GM23338 (cell line): Measurements from ENCODE around the gene ORAI2. TPM values are rescaled to one million over a fixed set of nuclear protein-coding genes. Genes with fewer than 3 reads are reported as not detected.
"Not testable (repeated sequence)": the region's sequence is repeated elsewhere in the genome, so short reads cannot be mapped to it uniquely, and the experiment has no call there.

Experiments
- ATAC-seq: fragments of 200-7000 bp; cut with Tn5 transposase; 3 replicates; pipeline ENCODE4 v1.9.1; 2020
- DNase-seq: peaks from one replicate; pipeline ENCODE4 v3.0.0-alpha.2; 2015; ENCODE audit warnings: low spot score
- H2AFZ ChIP-seq: fragments of 200-600 bp; sonication (generic); 2 replicates; pipeline ENCODE4 v1.8.0; 2016; ENCODE audit warnings: antibody characterized with exemption, mild to moderate bottlenecking, moderate library complexity
- H3F3A ChIP-seq: fragments of 200-600 bp; sonication (generic); replicated peaks from 2 replicates; pipeline ENCODE4 v1.8.0; 2017; ENCODE audit warnings: antibody characterized with exemption, mixed run types, low read depth
- H3K27ac ChIP-seq: fragments of 200-600 bp; sonication (generic); 2 replicates; pipeline ENCODE4 v1.6.1; 2016; ENCODE audit warnings: low read depth
- H3K27me3 ChIP-seq: fragments of 200-600 bp; sonication (generic); 2 replicates; pipeline ENCODE4 v1.8.0; 2016; ENCODE audit warnings: mild to moderate bottlenecking, mixed run types, moderate library complexity; ENCODE audit not compliant: insufficient read depth
- H3K36me3 ChIP-seq: fragments of 200-600 bp; sonication (generic); 2 replicates; pipeline ENCODE4 v1.8.0; 2016; ENCODE audit warnings: mild to moderate bottlenecking; ENCODE audit not compliant: insufficient read depth
- H3K4me1 ChIP-seq: fragments of 200-600 bp; sonication (generic); 2 replicates; pipeline ENCODE4 v1.8.0; 2016; ENCODE audit warnings: mild to moderate bottlenecking, moderate library complexity; ENCODE audit not compliant: insufficient read depth
- H3K4me2 ChIP-seq: fragments of 200-600 bp; sonication (generic); 2 replicates; pipeline ENCODE4 v1.7.1; 2017; ENCODE audit warnings: mixed run types
- H3K4me3 ChIP-seq: fragments of 200-600 bp; sonication (generic); 2 replicates; pipeline ENCODE4 v1.6.1; 2016; ENCODE audit warnings: mixed run types
- H3K79me2 ChIP-seq: fragments of 200-600 bp; sonication (generic); replicated peaks from 2 replicates; pipeline ENCODE4 v1.8.0; 2017; ENCODE audit warnings: mild to moderate bottlenecking; ENCODE audit not compliant: insufficient read depth
- H3K9me2 ChIP-seq: fragments of 200-600 bp; sonication (generic); 2 replicates; pipeline ENCODE4 v1.8.0; 2017; ENCODE audit not compliant: insufficient read depth
- H4K20me1 ChIP-seq: fragments of 200-600 bp; sonication (generic); replicated peaks from 2 replicates; pipeline ENCODE4 v1.8.0; 2017; ENCODE audit warnings: mild to moderate bottlenecking; ENCODE audit not compliant: insufficient read depth
- H3K27ac Mint-ChIP-seq: 2 replicates; pipeline ENCODE4 v1.8.0; 2020; ENCODE audit warnings: inconsistent platforms, mild to moderate bottlenecking, moderate library complexity, mixed read lengths
- H3K27me3 Mint-ChIP-seq: 3 replicates; pipeline ENCODE4 v1.8.0; 2022; ENCODE audit warnings: low read depth, mild to moderate bottlenecking, moderate library complexity, mixed read lengths, inconsistent platforms; ENCODE audit not compliant: insufficient read depth, poor library complexity
- H3K36me3 Mint-ChIP-seq: 3 replicates; pipeline ENCODE4 v1.8.0; 2021; ENCODE audit warnings: low read depth, mild to moderate bottlenecking, inconsistent platforms, moderate library complexity, mixed read lengths
- H3K4me1 Mint-ChIP-seq: 3 replicates; pipeline ENCODE4 v1.8.0; 2020; ENCODE audit warnings: mild to moderate bottlenecking, inconsistent platforms, mixed read lengths
- H3K4me3 Mint-ChIP-seq: 3 replicates; pipeline ENCODE4 v1.8.0; 2021; ENCODE audit warnings: moderate library complexity, mild to moderate bottlenecking, inconsistent platforms, mixed read lengths
- H3K9me3 Mint-ChIP-seq: 3 replicates; pipeline ENCODE4 v1.8.0; 2020; ENCODE audit warnings: moderate library complexity, mild to moderate bottlenecking, inconsistent platforms, mixed read lengths
- CREB1 ChIP-seq: fragments of 250-450 bp; sonication (Bioruptor Pico); IDR thresholded peaks from 2 replicates; pipeline ENCODE4 v1.5.0; 2020; ENCODE audit warnings: low read depth, mild to moderate bottlenecking, moderate library complexity
- EZH2 ChIP-seq: fragments of 200-600 bp; sonication (generic); IDR thresholded peaks from one replicate; pipeline ENCODE4 v1.8.0; 2017; ENCODE audit warnings: antibody characterized with exemption, mild to moderate bottlenecking, low read depth; ENCODE audit not compliant: unreplicated experiment
- EZH2phosphoT487 ChIP-seq: fragments of 200-600 bp; sonication (generic); IDR thresholded peaks from one replicate; pipeline ENCODE4 v1.8.1; 2018; ENCODE audit warnings: antibody characterized with exemption; ENCODE audit not compliant: unreplicated experiment
- JUNB ChIP-seq: IDR thresholded peaks from one replicate; pipeline ENCODE4 v1.6.1; 2016; ENCODE audit warnings: antibody characterized with exemption; ENCODE audit not compliant: unreplicated experiment
- NANOG ChIP-seq: IDR thresholded peaks from 2 replicates; pipeline ENCODE4 v1.6.1; 2016; ENCODE audit warnings: antibody characterized with exemption, borderline replicate concordance
- POLR2AphosphoS5 ChIP-seq: IDR thresholded peaks from 2 replicates; pipeline ENCODE4 v1.6.1; 2016; ENCODE audit warnings: antibody characterized with exemption, low read depth
- ZNF331 ChIP-seq: fragments of 250-450 bp; sonication (Bioruptor Pico); IDR thresholded peaks from 2 replicates; pipeline ENCODE4 v1.5.0; 2020; ENCODE audit warnings: low read depth, mild to moderate bottlenecking, moderate library complexity
- polyA plus RNA-seq: library from polyadenylated mRNA; unstranded; fragments of >200 nt; fragmentation: Nextera tagmentation; extraction: Ambion mirVana; gene quantifications from 2 replicates; pipeline ENCODE4 v1.2.1, GENCODE V29; 2016
- total RNA-seq: library from RNA; depleted of rRNA; stranded (reverse); fragments of >200 nt; shearing (Covaris generic); gene quantifications from 2 replicates; pipeline ENCODE4 v1.2.3, GENCODE V29; 2014
- TF ChIP-seq, protein P1 (sequence below), 2 experiments: fragments of 200-600 bp in 1 of 2; sonication (generic) in 1 of 2; conservative IDR thresholded peaks; 2 replicates each; pipeline versions ENCODE4 v1.5.1 to v1.6.1; 2016 to 2017; ENCODE audit warnings: antibody characterized with exemption in 2 of 2, low read depth in 2 of 2, mild to moderate bottlenecking in 2 of 2, moderate library complexity in 1 of 2
- TF ChIP-seq, protein P2 (sequence below): IDR thresholded peaks from one replicate; pipeline ENCODE4 v1.6.1; 2018; ENCODE audit warnings: antibody characterized with exemption; ENCODE audit not compliant: unreplicated experiment

The ORAI2 gene
- total and polyA plus RNA-seq, 2 experiments from 2014 or later, result 6.6 to 33.8 TPM

DNA sequence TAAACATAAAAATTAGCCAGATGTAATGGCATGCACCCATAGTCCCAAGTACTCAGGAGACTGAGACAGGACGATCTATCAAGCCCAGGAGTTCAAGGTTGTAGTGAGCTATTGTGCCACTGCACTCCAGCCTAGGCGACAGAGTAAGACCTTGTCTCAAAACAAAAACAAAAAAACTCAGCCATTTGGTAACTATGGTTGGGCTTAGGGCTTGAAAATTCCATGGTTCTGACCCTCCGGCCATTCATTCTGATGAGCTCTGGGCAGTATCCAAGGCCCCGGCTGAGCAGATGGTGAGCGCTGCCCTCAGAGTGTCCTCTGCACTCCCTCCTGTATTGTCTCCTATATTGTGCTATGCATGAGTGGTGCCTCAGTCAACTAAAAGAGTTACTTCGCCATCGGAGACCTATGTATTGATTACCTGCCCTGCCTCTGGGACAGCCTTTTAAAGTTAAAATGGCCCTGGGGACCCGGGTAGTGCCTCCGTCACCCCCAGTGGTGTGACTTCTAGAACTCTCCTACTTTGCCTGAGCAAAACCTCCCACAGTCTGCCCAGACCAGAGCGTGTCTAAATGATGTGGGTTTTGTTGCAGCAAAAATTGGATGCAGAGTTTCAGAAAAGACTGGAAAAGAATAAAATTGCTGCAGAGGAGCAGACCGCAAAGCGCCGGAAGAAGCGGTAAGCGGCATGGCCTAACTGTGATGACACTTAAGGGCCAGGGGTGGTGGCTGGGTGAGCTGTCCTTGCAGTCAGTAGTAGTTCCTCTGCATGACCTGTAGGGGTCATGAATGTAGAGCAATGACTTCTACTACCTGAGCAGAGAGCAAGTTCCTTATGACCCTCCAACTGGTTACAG is 29.1 kb upstream of the ORAI2 start (continued):
- no peak for TF ChIP-seq EZH2phosphoT487
- no peak for TF ChIP-seq POLR2AphosphoS5
- no peak for TF ChIP-seq ZNF331 (CRISPR knock-in tag)
- no peak for TF ChIP-seq CREB1 (CRISPR knock-in tag)
- TF ChIP-seq, protein P1, sequence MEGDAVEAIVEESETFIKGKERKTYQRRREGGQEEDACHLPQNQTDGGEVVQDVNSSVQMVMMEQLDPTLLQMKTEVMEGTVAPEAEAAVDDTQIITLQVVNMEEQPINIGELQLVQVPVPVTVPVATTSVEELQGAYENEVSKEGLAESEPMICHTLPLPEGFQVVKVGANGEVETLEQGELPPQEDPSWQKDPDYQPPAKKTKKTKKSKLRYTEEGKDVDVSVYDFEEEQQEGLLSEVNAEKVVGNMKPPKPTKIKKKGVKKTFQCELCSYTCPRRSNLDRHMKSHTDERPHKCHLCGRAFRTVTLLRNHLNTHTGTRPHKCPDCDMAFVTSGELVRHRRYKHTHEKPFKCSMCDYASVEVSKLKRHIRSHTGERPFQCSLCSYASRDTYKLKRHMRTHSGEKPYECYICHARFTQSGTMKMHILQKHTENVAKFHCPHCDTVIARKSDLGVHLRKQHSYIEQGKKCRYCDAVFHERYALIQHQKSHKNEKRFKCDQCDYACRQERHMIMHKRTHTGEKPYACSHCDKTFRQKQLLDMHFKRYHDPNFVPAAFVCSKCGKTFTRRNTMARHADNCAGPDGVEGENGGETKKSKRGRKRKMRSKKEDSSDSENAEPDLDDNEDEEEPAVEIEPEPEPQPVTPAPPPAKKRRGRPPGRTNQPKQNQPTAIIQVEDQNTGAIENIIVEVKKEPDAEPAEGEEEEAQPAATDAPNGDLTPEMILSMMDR (conservative IDR thresholded peaks at IDR 0.05; ENCODE audit: low read depth in 2 of 2), result peak; percentile 60 to 80

DNA sequence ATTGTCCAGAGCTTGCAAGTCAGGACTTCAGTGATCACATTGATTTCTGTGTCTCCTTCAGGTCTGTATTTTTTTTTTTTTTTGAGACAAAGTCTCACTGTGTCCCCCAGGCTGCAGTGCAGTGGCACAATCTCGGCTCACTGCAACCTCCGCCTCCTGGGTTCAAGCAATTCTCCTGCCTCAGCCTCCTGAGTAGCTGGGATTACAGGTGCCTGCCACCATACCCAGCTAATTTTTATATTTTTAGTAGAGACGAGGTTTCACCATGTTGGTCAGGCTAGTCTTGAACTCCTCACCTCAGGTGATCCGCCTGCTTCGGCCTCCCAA is 28.6 kb upstream of the ORAI2 start:
- H3K27ac Mint-ChIP-seq, DNase-seq, H3K27ac ChIP-seq, ATAC-seq, H3K9me2 ChIP-seq, H3K4me3 Mint-ChIP-seq, H3K4me3 ChIP-seq, H3K27me3 Mint-ChIP-seq, H3K4me1 ChIP-seq, H3K4me2 ChIP-seq, H3K9me3 Mint-ChIP-seq, H3K4me1 Mint-ChIP-seq, H4K20me1 ChIP-seq, H3K27me3 ChIP-seq, H2AFZ ChIP-seq, H3K79me2 ChIP-seq: not testable (repeated sequence)
- TF ChIP-seq, protein P1 (conservative IDR thresholded peaks at IDR 0.05; ENCODE audit: low read depth in 2 of 2), result peak in 1 of 2 experiments; percentile 5; a peak in 1 of 4 replicates
- H3F3A ChIP-seq, result peaks cover 15% of the 10 kb centered on the region; the same call in 1 of the 2 replicates
- peaks cover 86% of the 10 kb centered on the region for H3K36me3 Mint-ChIP-seq
- H3K36me3 ChIP-seq, result peaks cover 51% of the 10 kb centered on the region

DNA sequence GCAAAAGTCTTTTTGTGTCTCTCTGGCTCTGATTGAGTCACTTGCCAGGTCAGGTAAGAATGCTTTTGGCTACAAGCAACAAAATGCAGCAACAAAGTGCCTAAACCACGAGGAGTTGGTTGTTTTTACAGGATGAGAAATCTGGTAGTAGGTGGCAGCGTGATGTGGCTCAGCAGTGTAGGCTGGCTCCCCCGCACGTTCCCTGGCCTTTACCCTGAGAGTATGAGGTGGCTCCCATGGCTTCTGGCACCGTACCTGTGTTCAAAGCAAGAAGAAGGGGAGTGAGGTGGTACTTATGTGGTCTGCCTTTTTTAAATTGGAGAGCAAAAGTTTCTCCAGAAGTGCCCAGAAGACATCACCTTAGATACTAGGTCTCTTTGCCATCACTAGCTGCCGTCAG is 25.5 kb upstream of the ORAI2 start:
- H3K27me3 ChIP-seq, result no peaks in the 10 kb centered on the region
- no peak for DNase-seq
- H3K36me3 ChIP-seq, result peaks cover 34% of the 10 kb centered on the region
- no peak overlapping the region for H3K4me3 ChIP-seq
- peaks cover 13% of the 10 kb centered on the region; the same call in 1 of the 2 replicates for H3F3A ChIP-seq
- no peak overlapping the region for H3K27ac Mint-ChIP-seq
- H3K4me1 Mint-ChIP-seq, result peaks cover 3% of the 10 kb centered on the region; the same call in 1 of the 3 replicates
- H4K20me1 ChIP-seq, result peaks cover 17% of the 10 kb centered on the region
- no peaks in the 10 kb centered on the region for H3K4me1 ChIP-seq
- no peak for ATAC-seq
- no peak overlapping the region for H3K4me2 ChIP-seq
- peaks cover 8% of the 10 kb centered on the region; the same call in 2 of the 3 replicates for H3K9me3 Mint-ChIP-seq
- H3K9me2 ChIP-seq, result no peaks in the 10 kb centered on the region
- no peaks in the 10 kb centered on the region; the same call in 1 of the 2 replicates for H3K79me2 ChIP-seq
- H3K4me3 Mint-ChIP-seq, result no peak overlapping the region
- H3K36me3 Mint-ChIP-seq, result peaks cover 85% of the 10 kb centered on the region
- H3K27me3 Mint-ChIP-seq, result peaks cover 6% of the 10 kb centered on the region
- TF ChIP-seq EZH2phosphoT487, result no peak
- no peak for TF ChIP-seq EZH2
- TF ChIP-seq JUNB, result no peak
- TF ChIP-seq POLR2AphosphoS5, result no peak
- TF ChIP-seq ZNF331 (CRISPR knock-in tag), result no peak
- TF ChIP-seq NANOG, result no peak
- TF ChIP-seq, protein P2, sequence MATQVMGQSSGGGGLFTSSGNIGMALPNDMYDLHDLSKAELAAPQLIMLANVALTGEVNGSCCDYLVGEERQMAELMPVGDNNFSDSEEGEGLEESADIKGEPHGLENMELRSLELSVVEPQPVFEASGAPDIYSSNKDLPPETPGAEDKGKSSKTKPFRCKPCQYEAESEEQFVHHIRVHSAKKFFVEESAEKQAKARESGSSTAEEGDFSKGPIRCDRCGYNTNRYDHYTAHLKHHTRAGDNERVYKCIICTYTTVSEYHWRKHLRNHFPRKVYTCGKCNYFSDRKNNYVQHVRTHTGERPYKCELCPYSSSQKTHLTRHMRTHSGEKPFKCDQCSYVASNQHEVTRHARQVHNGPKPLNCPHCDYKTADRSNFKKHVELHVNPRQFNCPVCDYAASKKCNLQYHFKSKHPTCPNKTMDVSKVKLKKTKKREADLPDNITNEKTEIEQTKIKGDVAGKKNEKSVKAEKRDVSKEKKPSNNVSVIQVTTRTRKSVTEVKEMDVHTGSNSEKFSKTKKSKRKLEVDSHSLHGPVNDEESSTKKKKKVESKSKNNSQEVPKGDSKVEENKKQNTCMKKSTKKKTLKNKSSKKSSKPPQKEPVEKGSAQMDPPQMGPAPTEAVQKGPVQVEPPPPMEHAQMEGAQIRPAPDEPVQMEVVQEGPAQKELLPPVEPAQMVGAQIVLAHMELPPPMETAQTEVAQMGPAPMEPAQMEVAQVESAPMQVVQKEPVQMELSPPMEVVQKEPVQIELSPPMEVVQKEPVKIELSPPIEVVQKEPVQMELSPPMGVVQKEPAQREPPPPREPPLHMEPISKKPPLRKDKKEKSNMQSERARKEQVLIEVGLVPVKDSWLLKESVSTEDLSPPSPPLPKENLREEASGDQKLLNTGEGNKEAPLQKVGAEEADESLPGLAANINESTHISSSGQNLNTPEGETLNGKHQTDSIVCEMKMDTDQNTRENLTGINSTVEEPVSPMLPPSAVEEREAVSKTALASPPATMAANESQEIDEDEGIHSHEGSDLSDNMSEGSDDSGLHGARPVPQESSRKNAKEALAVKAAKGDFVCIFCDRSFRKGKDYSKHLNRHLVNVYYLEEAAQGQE, result no peak
- H3K27ac ChIP-seq, result no peak overlapping the region
- H2AFZ ChIP-seq, result no peak overlapping the region

DNA sequence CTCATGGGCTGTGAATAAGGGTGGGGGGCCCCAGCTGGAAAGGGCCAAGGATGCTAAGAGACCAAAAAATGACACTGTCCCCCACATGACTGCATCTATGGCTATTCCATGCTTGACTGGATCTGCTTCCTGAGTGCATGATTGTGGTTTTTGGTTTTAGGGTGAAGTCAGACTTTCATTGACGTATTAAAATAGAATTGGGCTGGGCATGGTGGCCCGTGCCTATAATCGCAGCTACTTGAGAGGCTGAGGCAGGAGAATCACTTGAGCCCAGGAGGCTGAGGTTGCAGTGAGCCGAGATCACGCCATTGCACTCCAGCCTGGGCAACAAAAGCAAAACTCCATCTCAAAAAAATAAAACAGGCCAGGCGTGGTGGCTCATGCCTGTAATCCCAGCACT is 24.8 kb upstream of the ORAI2 start:
- not testable (repeated sequence) for H3K27ac ChIP-seq, H3K9me3 Mint-ChIP-seq, H3K27ac Mint-ChIP-seq, H3K4me2 ChIP-seq, H3K4me3 ChIP-seq, H3K9me2 ChIP-seq, ATAC-seq, H3K4me3 Mint-ChIP-seq, H3K79me2 ChIP-seq, DNase-seq, H2AFZ ChIP-seq, H3K27me3 Mint-ChIP-seq, H3K4me1 Mint-ChIP-seq, H3K4me1 ChIP-seq, H3K27me3 ChIP-seq
- Histone ChIP-seq H3K36me3 (peaks cover 39% of the 10 kb centered on the region), H4K20me1 (peaks cover 20% of the 10 kb centered on the region), H3F3A (peaks cover 10% of the 10 kb centered on the region; the same call in 1 of the 2 replicates)
- peaks cover 83% of the 10 kb centered on the region for H3K36me3 Mint-ChIP-seq
